Activated CD4-positive, alpha-beta T cell treated with anti-CD3 and anti-CD28 coated beads for 4 hours (primary cell): ENCODE measurements around the gene KRTAP5-8.
"Not testable (repeated sequence)": the region's sequence is repeated elsewhere in the genome, so short reads cannot be mapped to it uniquely, and the experiment has no call there.

Source experiments
- DNase-seq, 2 donors: peaks; one replicate each; pipeline ENCODE4 v3.0.0-alpha.2; 2020

The KRTAP5-8 gene

GRCh38 chr11:71518506-71519471 is 19.0 kb upstream of the KRTAP5-8 start:
- no peak for DNase-seq

GRCh38 chr11:71519546-71519945 is 18.3 kb upstream of the KRTAP5-8 start:
- no peak for DNase-seq

GRCh38 chr11:71525188-71525937 is 12.5 kb upstream of the KRTAP5-8 start:
- no peak for DNase-seq

GRCh38 chr11:71525938-71526495 is 11.8 kb upstream of the KRTAP5-8 start:
- DNase-seq: no peak

- not testable (repeated sequence) for DNase-seq
Observed at GRCh38 chr11:71526796-71527575, 10.8 kb upstream of the KRTAP5-8 start, which contains the start of gene KRTAP5-7. Gene KRTAP5-7 (plus strand): TSS chr11:71527267. CDS start chr11:71527301, 34 bp downstream.

GRCh38 chr11:71527576-71528210 is 10.1 kb upstream of the KRTAP5-8 start:
- DNase-seq: no peak

- no peak for DNase-seq
Observed at GRCh38 chr11:71530602-71531001, 7.2 kb upstream of the KRTAP5-8 start.

- DNase-seq: no peak
Observed at GRCh38 chr11:71532036-71532610, 5.7 kb upstream of the KRTAP5-8 start.

GRCh38 chr11:71534711-71535608 is 2.9 kb upstream of the KRTAP5-8 start:
- DNase-seq: not testable (repeated sequence)

- no peak for DNase-seq
Observed at GRCh38 chr11:71535825-71536224, 2.0 kb upstream of the KRTAP5-8 start.

GRCh38 chr11:71537537-71537936 is 288 bp upstream of the KRTAP5-8 start:
- no peak for DNase-seq

GRCh38 chr11:71538666-71538990 is 803 bp downstream of the KRTAP5-8 start:
- DNase-seq: no peak

- no peak for DNase-seq
Observed at GRCh38 chr11:71539017-71539416, 1.2 kb downstream of the KRTAP5-8 start.

- DNase-seq: not testable (repeated sequence)
Observed at GRCh38 chr11:71539971-71540370, 2.1 kb downstream of the KRTAP5-8 start.

GRCh38 chr11:71540521-71541304 is 2.9 kb downstream of the KRTAP5-8 start:
- DNase-seq: not testable (repeated sequence)

GRCh38 chr11:71542382-71542781 is 4.6 kb downstream of the KRTAP5-8 start:
- DNase-seq: no peak

- no peak for DNase-seq
Observed at GRCh38 chr11:71542879-71543777, 5.3 kb downstream of the KRTAP5-8 start.

GRCh38 chr11:71543866-71544265 is 6.0 kb downstream of the KRTAP5-8 start:
- no peak for DNase-seq
